Epidermal melanocyte (primary cell): Measurements from ENCODE around the gene TMEM59L.
A peak's percentile ranks its signal among the peaks of the same experiment; 100 is the strongest.

ENCODE experiments used
- DNase-seq: peaks from one replicate; pipeline ENCODE4 v3.0.0; 2011; ENCODE audit warnings: low spot score; ENCODE audit not compliant: insufficient read length

TMEM59L gene

GRCh38 chr19:18608805-18609716 is 3.6 kb upstream of the TMEM59L start:
- DNase-seq: no peak

DNA sequence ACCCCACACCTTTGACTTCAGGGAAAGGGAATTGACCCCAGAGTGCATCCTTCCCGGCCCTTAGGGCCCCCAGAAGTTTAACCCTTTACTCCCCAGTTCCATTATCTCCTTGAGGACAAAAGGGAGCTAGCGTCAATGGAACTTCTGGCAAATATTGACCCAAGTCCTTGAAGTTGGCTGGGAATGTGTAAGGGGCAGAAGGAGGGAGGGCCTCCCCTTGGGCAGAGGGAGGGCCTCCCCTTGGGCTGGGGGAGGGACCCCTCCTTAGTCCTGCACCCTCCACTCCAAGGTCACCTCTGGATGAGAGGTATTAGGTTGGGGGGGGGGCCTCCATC is 3.0 kb upstream of the TMEM59L start:
- no peak for DNase-seq

- no peak for DNase-seq
Measured at GRCh38 chr19:18610245-18610555, 2.5 kb upstream of the TMEM59L start.

- DNase-seq: no peak
Measured at GRCh38 chr19:18610556-18611326, 1.9 kb upstream of the TMEM59L start.

- no peak for DNase-seq
Measured at GRCh38 chr19:18611327-18612050, 1.2 kb upstream of the TMEM59L start.

- no peak for DNase-seq
Measured at GRCh38 chr19:18612051-18612771, 459 bp upstream of the TMEM59L start.

GRCh38 chr19:18613589-18614234 is 1.0 kb downstream of the TMEM59L start:
- no peak for DNase-seq

DNA sequence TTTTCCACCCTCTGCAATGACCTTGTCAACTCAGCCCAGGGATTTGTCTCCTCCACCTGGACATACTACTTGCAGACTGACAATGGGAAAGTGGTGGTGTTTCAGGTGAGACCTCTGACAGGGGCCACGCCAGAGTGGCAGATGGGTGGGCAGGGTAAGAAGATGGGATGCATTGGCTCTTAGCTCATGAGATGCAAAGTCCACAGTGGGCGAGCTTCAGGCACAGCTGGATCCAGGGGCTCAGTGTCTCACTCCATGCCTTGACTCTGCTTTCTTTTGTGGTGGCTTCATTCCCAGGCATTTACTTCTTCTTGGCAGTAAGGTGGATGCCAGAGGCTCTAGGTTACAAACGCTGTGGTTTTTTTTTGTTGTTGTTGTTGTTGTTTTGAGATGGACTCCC is 3.4 kb downstream of the TMEM59L start:
- no peak for DNase-seq

DNA sequence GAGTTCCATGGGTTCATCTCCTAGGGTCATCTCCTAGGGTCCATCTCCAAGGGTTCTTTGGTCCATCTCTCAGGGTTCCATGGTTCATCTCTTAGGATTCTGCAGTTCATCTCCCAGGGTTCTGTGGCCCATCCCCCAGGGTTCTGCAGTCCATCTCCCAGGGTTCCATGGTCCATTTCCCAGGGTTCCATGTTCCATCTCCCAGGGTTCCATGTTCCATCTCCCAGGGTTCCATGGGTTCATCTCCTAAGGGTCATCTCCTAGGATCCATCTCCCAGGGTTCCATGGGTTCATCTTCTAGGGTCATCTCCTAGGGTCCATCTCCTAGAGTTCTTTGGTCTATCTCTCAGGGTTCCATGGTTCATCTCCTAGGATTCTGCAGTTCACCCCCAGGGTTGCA is 4.9 kb downstream of the TMEM59L start:
- no peak for DNase-seq

GRCh38 chr19:18618236-18618635 is 5.6 kb downstream of the TMEM59L start:
- no peak for DNase-seq

DNA sequence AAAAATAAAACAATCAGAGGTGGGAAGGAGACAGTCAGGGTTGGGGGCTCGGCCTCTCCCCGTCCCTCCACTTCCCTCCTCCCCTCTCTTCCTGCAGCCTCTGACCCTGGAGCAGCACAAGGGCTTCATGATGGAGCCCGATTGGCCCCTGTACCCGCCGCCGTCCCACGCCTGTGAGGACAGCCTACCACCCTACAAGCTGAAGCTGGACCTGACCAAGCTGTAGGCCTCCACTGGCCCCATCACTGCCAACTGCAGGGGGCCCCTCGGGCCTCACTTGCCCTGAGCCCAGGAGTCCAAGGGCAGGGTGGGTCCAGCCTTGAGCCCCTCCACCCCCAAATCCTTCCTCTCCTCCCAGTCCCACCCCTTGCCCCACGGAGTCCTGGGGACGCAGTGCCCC is 7.6 kb downstream of the TMEM59L start:
- no peak for DNase-seq

DNA sequence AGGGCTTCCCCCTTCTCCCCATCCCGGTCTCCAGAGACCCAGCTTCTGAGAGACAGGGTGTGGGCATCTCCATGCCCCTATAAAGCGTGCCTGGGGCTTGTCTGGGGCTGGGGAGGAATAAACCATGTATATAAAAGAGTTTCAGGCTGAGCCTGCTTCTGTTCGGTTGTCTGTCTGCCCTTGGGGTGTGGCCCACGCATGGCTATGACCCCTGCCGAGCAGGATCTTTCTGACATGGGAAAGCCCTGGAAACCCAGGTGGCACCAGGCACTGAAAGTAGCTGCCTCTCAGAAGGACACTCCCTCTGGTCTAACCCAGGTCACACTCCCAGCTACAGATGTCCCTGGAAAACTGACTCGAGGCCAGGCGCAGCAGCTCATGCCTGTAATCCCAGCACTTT is 8.2 kb downstream of the TMEM59L start:
- no peak for DNase-seq

DNA sequence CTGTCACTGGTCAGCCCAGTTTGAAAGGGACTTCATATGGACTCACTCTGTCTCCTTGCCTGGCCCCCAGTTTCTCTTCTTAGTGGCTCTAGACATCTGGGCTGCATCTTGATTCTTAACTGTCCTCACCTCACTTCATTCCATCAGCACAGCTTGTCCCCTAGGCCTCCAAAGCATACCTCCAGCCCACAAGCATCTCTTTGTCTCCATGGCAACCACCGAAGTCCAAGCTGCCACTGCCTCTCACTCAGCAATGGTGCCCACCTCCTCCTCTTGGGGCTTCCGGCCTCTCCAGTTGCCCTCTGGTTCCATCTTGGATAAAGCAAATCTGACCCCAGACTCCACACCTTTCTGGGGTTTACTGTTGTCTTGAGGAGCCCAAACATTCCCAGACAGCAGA is 14.2 kb downstream of the TMEM59L start:
- no peak for DNase-seq

DNA sequence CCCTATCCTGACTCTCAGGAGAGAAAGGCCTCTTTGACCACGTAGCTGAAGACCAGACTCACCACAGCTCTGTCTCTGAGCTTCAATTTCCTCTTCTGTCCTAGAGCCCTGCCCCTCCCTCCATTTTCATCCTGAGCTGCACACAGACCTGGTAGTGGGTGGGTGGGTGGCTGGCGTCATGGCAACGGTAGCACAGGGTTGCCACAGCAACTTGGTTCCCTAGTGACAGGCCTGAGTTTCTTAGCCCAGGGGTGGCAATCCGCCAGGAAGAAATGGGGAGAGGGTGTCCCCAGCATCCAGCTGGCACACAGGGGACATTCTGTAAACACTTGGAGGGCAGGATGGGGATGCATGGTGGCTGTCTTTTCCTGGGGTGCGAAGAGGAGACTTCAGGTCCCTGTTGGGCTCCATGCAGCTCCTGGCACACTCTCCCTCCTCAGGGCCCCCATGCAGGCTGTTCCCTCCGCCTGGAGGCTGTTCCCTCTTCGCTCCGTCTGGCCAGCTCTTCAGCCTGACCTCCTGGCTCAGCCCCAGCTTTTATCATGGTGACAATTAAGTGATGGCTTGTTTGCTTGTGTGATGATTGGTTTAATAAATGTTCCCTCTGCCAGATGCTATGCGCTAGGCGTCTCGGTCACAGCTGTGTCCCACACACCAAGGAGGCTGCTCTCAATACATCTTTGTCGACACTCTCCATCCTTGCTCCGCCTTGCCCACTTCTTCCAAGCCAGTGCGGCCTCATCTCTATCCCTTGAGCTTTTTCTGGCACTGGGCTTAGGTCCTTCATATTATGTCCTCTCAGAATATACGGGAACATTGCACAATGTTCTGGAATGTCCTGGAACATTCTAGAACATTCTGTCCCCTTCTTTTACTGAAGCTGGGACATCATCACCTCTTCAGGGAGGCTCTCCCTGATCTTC is 16.8 kb downstream of the TMEM59L start:
- no peak for DNase-seq

GRCh38 chr19:18633321-18633720 is 20.7 kb downstream of the TMEM59L start:
- DNase-seq: no peak

DNA sequence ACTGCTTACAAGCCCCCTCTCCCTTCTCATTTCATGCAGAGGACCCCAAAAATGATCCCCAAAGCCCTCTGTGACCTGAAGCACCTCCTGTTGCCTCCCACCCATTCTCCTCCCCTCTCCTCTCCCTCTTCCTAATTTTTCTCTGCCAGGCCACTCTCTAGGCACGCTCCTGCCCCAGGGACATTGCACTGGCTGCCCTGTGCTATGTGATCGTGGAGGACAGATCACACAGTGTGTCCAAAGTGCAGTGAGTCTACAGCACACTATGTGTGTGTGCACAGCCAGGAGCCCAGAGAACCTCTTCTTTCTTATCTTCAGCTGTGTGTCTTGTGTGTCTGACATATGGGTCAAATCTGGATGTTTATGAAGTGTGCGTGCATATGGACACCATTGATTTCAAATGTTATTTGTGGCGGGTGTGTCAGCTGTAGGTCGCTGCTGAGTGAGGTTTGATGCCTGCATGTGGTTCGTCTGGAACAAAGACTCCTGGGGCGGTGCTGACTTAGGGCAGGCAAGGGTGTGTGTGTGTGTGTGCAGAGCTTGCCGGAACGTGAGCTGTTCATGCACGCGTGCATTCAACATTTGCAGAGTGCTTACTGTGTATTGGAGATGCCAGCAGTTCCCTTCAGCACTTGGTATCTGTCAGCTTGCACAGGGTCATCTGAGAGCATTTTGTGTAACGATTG is 22.1 kb downstream of the TMEM59L start:
- DNase-seq: no peak

DNA sequence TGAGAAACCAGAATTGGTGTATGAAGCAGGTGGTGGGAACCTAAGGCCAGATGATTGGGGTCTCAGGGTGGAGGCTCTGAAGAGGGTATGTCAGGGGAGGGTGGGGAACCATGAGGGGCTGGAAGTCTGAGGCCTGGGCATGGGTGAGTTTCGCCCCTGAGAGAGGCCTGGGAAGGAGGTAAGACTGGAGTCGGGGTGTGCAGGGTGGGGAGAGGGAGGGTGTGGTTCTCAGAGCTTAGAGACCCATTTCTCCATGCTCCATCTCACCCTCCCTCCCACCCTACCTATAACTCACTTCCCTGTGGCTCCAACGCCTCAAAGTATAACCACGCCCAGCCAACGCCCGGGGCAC is 23.1 kb downstream of the TMEM59L start:
- DNase-seq: no peak

DNA sequence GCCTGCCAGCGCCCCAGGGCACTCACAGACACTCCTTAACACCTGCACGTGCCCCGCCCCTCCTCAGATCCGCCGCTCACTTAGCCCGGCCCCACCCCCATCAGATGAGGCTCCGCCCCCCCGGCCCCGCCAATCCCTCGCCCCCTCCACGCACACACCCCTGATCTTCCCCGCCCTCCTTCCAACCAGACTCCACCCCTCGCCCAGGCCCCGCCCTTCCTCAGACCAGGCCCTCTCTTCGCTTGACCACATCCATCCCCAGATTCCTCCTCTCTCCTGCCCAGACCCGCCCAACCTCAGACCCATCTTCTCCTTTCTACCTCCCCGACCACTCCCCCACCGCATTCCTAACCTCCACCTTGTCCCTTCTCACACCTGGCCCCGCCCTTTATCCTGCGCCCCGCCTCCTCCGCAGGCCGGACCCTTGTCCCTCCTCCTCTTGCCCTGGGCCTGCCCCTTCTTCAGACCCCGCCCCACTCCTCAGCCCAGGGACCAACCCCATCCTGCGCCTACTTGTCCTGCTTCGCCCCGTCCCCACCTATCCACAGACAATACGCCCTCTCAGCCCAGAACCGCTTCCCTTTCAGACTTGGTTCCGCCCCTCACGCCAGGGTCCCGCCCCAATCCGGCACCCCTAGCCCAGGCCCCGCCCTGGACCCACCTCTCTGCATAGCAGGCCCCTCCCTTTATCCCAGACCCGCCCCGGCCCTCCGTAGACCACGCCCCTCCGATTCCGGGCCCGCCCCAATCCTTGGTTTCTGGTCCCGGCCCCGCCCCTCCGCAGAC is 23.7 kb downstream of the TMEM59L start:
- DNase-seq: peak; percentile 87
